ENCODE results near the gene INTS1. TPM values are rescaled to one million over a fixed set of nuclear protein-coding genes. Genes with fewer than 3 reads are reported as not detected.

The INTS1 gene
- polyA plus RNA-seq, 1 donor from 2014 or later, result 21.1 TPM

- no peak overlapping the region for H3K4me2 ChIP-seq (ENCODE audit: low read length)
- H3K27me3 ChIP-seq (ENCODE audit: insufficient read depth, low read depth, low read length), result no peaks in the 10 kb centered on the region
- H2AFZ ChIP-seq (ENCODE audit: low read depth, low read length), result no peak overlapping the region
- no peaks in the 10 kb centered on the region for H3F3A ChIP-seq (ENCODE audit: insufficient read depth, low read length, poor library complexity, severe bottlenecking)
- no peaks in the 10 kb centered on the region for H3K36me3 ChIP-seq (ENCODE audit: insufficient read depth, low read length)
- H3K79me2 ChIP-seq (replicated peaks; ENCODE audit: insufficient read depth, low read length), result no peaks in the 10 kb centered on the region
- no peaks in the 10 kb centered on the region for H3K9me2 ChIP-seq (ENCODE audit: insufficient read depth, low read length)
- no peak overlapping the region for H3K27ac ChIP-seq (ENCODE audit: low read length)
- no peak overlapping the region for H3K4me3 ChIP-seq (ENCODE audit: low read length)
- H3K9me3 ChIP-seq (ENCODE audit: low read length), result no peaks in the 10 kb centered on the region
- H4K20me1 ChIP-seq (ENCODE audit: insufficient read depth), result no peaks in the 10 kb centered on the region
- H3K9ac ChIP-seq (ENCODE audit: low read length), result no peak overlapping the region
- no peak for TF ChIP-seq EP300 (conservative IDR thresholded peaks at IDR 0.05; ENCODE audit: poor library complexity, severe bottlenecking)
- TF ChIP-seq TAF1 (IDR thresholded peaks at IDR 0.05; ENCODE audit: low read depth), result no peak
- TF ChIP-seq SMC3 (conservative IDR thresholded peaks at IDR 0.05; ENCODE audit: poor library complexity), result no peak
- no peak for TF ChIP-seq CTCF (IDR thresholded peaks at IDR 0.05; ENCODE audit: poor library complexity, severe bottlenecking)
These were observed 11.1 kb downstream of the INTS1 start for GRCh38 chr7:1493129-1493528.

- no peaks in the 10 kb centered on the region for H3F3A ChIP-seq (ENCODE audit: insufficient read depth, low read length, poor library complexity, severe bottlenecking)
- no peaks in the 10 kb centered on the region for H3K36me3 ChIP-seq (ENCODE audit: insufficient read depth, low read length)
- no peak overlapping the region for H3K27ac ChIP-seq (ENCODE audit: low read length)
- H2AFZ ChIP-seq (ENCODE audit: low read depth, low read length), result no peak overlapping the region
- H3K4me3 ChIP-seq (ENCODE audit: low read length), result no peak overlapping the region
- TF ChIP-seq REST (IDR thresholded peaks at IDR 0.05; ENCODE audit: borderline replicate concordance) (no peak), CTCF (IDR thresholded peaks at IDR 0.05; ENCODE audit: poor library complexity, severe bottlenecking) (no peak), RAD21 (conservative IDR thresholded peaks at IDR 0.05) (no peak), POLR2AphosphoS5 (IDR thresholded peaks at IDR 0.05) (no peak), MXI1 (conservative IDR thresholded peaks at IDR 0.05; ENCODE audit: poor library complexity, severe bottlenecking) (no peak), TAF1 (IDR thresholded peaks at IDR 0.05; ENCODE audit: low read depth) (no peak), EP300 (conservative IDR thresholded peaks at IDR 0.05; ENCODE audit: poor library complexity, severe bottlenecking) (no peak), SMC3 (conservative IDR thresholded peaks at IDR 0.05; ENCODE audit: poor library complexity) (no peak), EZH2 (IDR thresholded peaks at IDR 0.05; ENCODE audit: borderline replicate concordance, insufficient read depth, low read length, poor library complexity, severe bottlenecking) (no peak)
- H3K9ac ChIP-seq (ENCODE audit: low read length), result no peak overlapping the region
- no peaks in the 10 kb centered on the region for H3K9me3 ChIP-seq (ENCODE audit: low read length)
- H3K27me3 ChIP-seq (ENCODE audit: insufficient read depth, low read depth, low read length), result no peaks in the 10 kb centered on the region
- H3K9me2 ChIP-seq (ENCODE audit: insufficient read depth, low read length), result no peaks in the 10 kb centered on the region
- H3K4me2 ChIP-seq (ENCODE audit: low read length), result no peak overlapping the region
- H3K79me2 ChIP-seq (replicated peaks; ENCODE audit: insufficient read depth, low read length), result no peaks in the 10 kb centered on the region
- H4K20me1 ChIP-seq (ENCODE audit: insufficient read depth), result no peaks in the 10 kb centered on the region
These were observed 11.5 kb downstream of the INTS1 start for GRCh38 chr7:1492640-1493039.
